Spinal cord (tissue), 10 donors: ENCODE data around the gene CHST2. TPM values are rescaled to one million over a fixed set of nuclear protein-coding genes. Genes with fewer than 3 reads are reported as not detected.
"Not testable (repeated sequence)": the region's sequence is repeated elsewhere in the genome, so short reads cannot be mapped to it uniquely, and the experiment has no call there.

Source experiments
- DNase-seq, 6 donors: peaks; one replicate each; pipeline versions ENCODE4 v3.0.0 to v3.0.0-alpha.2; 2013 to 2015; ENCODE audit warnings: low spot score in 6 of 6, low read depth in 4 of 6
- H3K27ac ChIP-seq: one replicate; pipeline ENCODE4 v1.5.1; 2013; ENCODE audit warnings: low read depth, low read length, control low read depth
- H3K27me3 ChIP-seq: one replicate; pipeline ENCODE4 v1.6.1; 2013; ENCODE audit warnings: low read length; ENCODE audit not compliant: control insufficient read depth, insufficient read depth
- H3K36me3 ChIP-seq: one replicate; pipeline ENCODE4 v1.6.1; 2013; ENCODE audit warnings: low read length; ENCODE audit not compliant: control insufficient read depth, insufficient read depth
- H3K4me1 ChIP-seq: one replicate; pipeline ENCODE4 v1.6.1; 2013; ENCODE audit warnings: low read length; ENCODE audit not compliant: control insufficient read depth, insufficient read depth
- H3K4me3 ChIP-seq: one replicate; pipeline ENCODE4 v1.5.1; 2013; ENCODE audit warnings: low read depth, low read length, control low read depth
- H3K9me3 ChIP-seq: one replicate; pipeline ENCODE4 v1.6.1; 2013; ENCODE audit warnings: low read length; ENCODE audit not compliant: control insufficient read depth, insufficient read depth
- WGBS: methylation state at CpG from one replicate; pipeline ENCODE4 v1.1.5; 2013; ENCODE audit warnings: missing lambda C conversion rate; ENCODE audit not compliant: insufficient coverage; 5-methylcytosine and 5-hydroxymethylcytosine counted together
- polyA plus RNA-seq, 2 donors: library from polyadenylated mRNA; unstranded; fragments of 120-200 nt; gene quantifications; one replicate each; pipeline ENCODE4 v1.2.1, GENCODE V29; 2013; ENCODE audit not compliant: insufficient read length in 2 of 2
- total RNA-seq, 2 donors: library from RNA; depleted of rRNA in 1 of 2; stranded (reverse); fragments of 120-200 nt in 1 of 2; fragments of >200 nt in 1 of 2; gene quantifications; one replicate each; pipeline versions ENCODE4 v1.2.3 to v1.2.4, GENCODE V29; 2013 to 2014
- donor health status: healthy.

Gene CHST2
- total and polyA plus RNA-seq, 4 donors: 14.2 to 29.6 (median 23.9) TPM

GRCh38 chr3:143163562-143164100 lies 44.1 kb downstream of the CHST2 start:
- no peak overlapping the region for H3K27ac ChIP-seq

GRCh38 chr3:143165211-143165610 lies 45.6 kb downstream of the CHST2 start:
- Histone ChIP-seq H3K4me1 (no peaks in the 10 kb centered on the region), H3K9me3 (no peaks in the 10 kb centered on the region), H3K36me3 (no peaks in the 10 kb centered on the region), H3K27ac (no peak overlapping the region), H3K27me3 (no peaks in the 10 kb centered on the region), H3K4me3 (no peak overlapping the region)
- 100% methylated on average over 1 of the region's 1 CpG for WGBS
- no peak for DNase-seq

More at GRCh38 chr3:143163562-143164100, 44.1 kb downstream of the CHST2 start:
- H3K9me3 ChIP-seq: no peaks in the 10 kb centered on the region
- no peaks in the 10 kb centered on the region for H3K27me3 ChIP-seq
- peak in 1 of 6 donors; percentile 61 for DNase-seq
- no peaks in the 10 kb centered on the region for H3K4me1 ChIP-seq
- H3K36me3 ChIP-seq: no peaks in the 10 kb centered on the region
- WGBS: 80% methylated on average over 1 of the region's 3 CpGs
- H3K4me3 ChIP-seq: no peak overlapping the region

- no CpG with 5 or more reads among the region's 5 CpGs for WGBS
- not testable (repeated sequence) for H3K4me1 ChIP-seq, H3K9me3 ChIP-seq, H3K36me3 ChIP-seq, H3K27me3 ChIP-seq, DNase-seq, H3K27ac ChIP-seq, H3K4me3 ChIP-seq
These were observed 46.2 kb downstream of the CHST2 start for GRCh38 chr3:143165612-143166285.

- no peak for DNase-seq
- no CpG with 5 or more reads among the region's 3 CpGs for WGBS
- no peaks in the 10 kb centered on the region for H3K36me3 ChIP-seq
- no peaks in the 10 kb centered on the region for H3K9me3 ChIP-seq
- no peak overlapping the region for H3K4me3 ChIP-seq
- no peaks in the 10 kb centered on the region for H3K4me1 ChIP-seq
- H3K27me3 ChIP-seq: no peaks in the 10 kb centered on the region
- no peak overlapping the region for H3K27ac ChIP-seq
These were observed 46.8 kb downstream of the CHST2 start for GRCh38 chr3:143166376-143166775.

GRCh38 chr3:143167969-143168854 lies 48.6 kb downstream of the CHST2 start:
- no peak for DNase-seq
- H3K36me3 ChIP-seq: no peaks in the 10 kb centered on the region
- H3K4me1 ChIP-seq: no peaks in the 10 kb centered on the region
- H3K4me3 ChIP-seq: no peak overlapping the region
- H3K9me3 ChIP-seq: no peaks in the 10 kb centered on the region
- H3K27ac ChIP-seq: no peak overlapping the region
- H3K27me3 ChIP-seq: no peaks in the 10 kb centered on the region
- 100% methylated on average over 1 of the region's 2 CpGs for WGBS

GRCh38 chr3:143168855-143169192 lies 49.3 kb downstream of the CHST2 start:
- no peak for DNase-seq
- H3K4me3 ChIP-seq: no peak overlapping the region
- 92% methylated on average over 1 of the region's 2 CpGs for WGBS
- no peaks in the 10 kb centered on the region for H3K27me3 ChIP-seq
- H3K4me1 ChIP-seq: no peaks in the 10 kb centered on the region
- H3K27ac ChIP-seq: no peak overlapping the region
- no peaks in the 10 kb centered on the region for H3K9me3 ChIP-seq
- no peaks in the 10 kb centered on the region for H3K36me3 ChIP-seq

GRCh38 chr3:143170074-143170473 lies 50.5 kb downstream of the CHST2 start:
- H3K27ac ChIP-seq: peak overlapping the region; percentile 67
- no peaks in the 10 kb centered on the region for H3K27me3 ChIP-seq
- H3K4me1 ChIP-seq: no peaks in the 10 kb centered on the region
- WGBS: 100% methylated on average over 4 of the region's 6 CpGs
- DNase-seq: no peak
- H3K36me3 ChIP-seq: no peaks in the 10 kb centered on the region
- no peaks in the 10 kb centered on the region for H3K9me3 ChIP-seq
- no peak overlapping the region for H3K4me3 ChIP-seq

GRCh38 chr3:143170676-143171075 lies 51.1 kb downstream of the CHST2 start:
- H3K27me3 ChIP-seq: no peaks in the 10 kb centered on the region
- H3K27ac ChIP-seq: peak overlapping the region; percentile 67
- no peaks in the 10 kb centered on the region for H3K4me1 ChIP-seq
- DNase-seq: peak in 2 of 6 donors; percentile 11 to 15
- no CpG with 5 or more reads among the region's 1 CpG for WGBS
- no peak overlapping the region for H3K4me3 ChIP-seq
- no peaks in the 10 kb centered on the region for H3K9me3 ChIP-seq
- no peaks in the 10 kb centered on the region for H3K36me3 ChIP-seq

- H3K9me3 ChIP-seq: no peaks in the 10 kb centered on the region
- peak overlapping the region; percentile 67 for H3K27ac ChIP-seq
- H3K4me3 ChIP-seq: no peak overlapping the region
- DNase-seq: peak in 2 of 6 donors; percentile 17 to 46
- H3K4me1 ChIP-seq: no peaks in the 10 kb centered on the region
- H3K36me3 ChIP-seq: no peaks in the 10 kb centered on the region
- no peaks in the 10 kb centered on the region for H3K27me3 ChIP-seq
- no CpG with 5 or more reads among the region's 3 CpGs for WGBS
These were observed 51.8 kb downstream of the CHST2 start for GRCh38 chr3:143171141-143171980.
